ENCODE data around the gene HDGFL2. TPM values are rescaled to one million over a fixed set of nuclear protein-coding genes. Genes with fewer than 3 reads are reported as not detected.

The HDGFL2 gene
- total and polyA plus RNA-seq, 2 of the 8 experiments (the other 6 are each of a cell fraction or from before 2014, with no cell fraction given) = 31.1 to 106 TPM

DNA sequence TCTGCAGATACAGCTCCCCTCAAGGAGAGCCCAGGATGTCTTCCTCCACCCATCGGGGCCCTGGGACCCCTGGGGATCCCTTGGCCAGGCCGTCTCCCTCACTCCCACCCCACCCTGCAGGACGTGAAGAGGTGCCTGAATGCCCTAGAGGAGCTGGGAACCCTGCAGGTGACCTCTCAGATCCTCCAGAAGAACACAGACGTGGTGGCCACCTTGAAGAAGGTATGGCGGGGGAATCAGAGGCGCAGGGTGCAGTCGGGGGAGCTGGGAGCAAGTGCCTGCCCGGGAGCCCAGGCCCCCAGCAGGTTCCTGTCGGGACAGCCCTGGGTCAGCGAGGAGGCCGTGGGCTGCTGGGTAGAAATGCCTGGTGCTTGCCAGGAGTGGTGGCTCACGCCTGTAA is 26.6 kb downstream of the HDGFL2 start (continued):
- TF ChIP-seq, protein P1, sequence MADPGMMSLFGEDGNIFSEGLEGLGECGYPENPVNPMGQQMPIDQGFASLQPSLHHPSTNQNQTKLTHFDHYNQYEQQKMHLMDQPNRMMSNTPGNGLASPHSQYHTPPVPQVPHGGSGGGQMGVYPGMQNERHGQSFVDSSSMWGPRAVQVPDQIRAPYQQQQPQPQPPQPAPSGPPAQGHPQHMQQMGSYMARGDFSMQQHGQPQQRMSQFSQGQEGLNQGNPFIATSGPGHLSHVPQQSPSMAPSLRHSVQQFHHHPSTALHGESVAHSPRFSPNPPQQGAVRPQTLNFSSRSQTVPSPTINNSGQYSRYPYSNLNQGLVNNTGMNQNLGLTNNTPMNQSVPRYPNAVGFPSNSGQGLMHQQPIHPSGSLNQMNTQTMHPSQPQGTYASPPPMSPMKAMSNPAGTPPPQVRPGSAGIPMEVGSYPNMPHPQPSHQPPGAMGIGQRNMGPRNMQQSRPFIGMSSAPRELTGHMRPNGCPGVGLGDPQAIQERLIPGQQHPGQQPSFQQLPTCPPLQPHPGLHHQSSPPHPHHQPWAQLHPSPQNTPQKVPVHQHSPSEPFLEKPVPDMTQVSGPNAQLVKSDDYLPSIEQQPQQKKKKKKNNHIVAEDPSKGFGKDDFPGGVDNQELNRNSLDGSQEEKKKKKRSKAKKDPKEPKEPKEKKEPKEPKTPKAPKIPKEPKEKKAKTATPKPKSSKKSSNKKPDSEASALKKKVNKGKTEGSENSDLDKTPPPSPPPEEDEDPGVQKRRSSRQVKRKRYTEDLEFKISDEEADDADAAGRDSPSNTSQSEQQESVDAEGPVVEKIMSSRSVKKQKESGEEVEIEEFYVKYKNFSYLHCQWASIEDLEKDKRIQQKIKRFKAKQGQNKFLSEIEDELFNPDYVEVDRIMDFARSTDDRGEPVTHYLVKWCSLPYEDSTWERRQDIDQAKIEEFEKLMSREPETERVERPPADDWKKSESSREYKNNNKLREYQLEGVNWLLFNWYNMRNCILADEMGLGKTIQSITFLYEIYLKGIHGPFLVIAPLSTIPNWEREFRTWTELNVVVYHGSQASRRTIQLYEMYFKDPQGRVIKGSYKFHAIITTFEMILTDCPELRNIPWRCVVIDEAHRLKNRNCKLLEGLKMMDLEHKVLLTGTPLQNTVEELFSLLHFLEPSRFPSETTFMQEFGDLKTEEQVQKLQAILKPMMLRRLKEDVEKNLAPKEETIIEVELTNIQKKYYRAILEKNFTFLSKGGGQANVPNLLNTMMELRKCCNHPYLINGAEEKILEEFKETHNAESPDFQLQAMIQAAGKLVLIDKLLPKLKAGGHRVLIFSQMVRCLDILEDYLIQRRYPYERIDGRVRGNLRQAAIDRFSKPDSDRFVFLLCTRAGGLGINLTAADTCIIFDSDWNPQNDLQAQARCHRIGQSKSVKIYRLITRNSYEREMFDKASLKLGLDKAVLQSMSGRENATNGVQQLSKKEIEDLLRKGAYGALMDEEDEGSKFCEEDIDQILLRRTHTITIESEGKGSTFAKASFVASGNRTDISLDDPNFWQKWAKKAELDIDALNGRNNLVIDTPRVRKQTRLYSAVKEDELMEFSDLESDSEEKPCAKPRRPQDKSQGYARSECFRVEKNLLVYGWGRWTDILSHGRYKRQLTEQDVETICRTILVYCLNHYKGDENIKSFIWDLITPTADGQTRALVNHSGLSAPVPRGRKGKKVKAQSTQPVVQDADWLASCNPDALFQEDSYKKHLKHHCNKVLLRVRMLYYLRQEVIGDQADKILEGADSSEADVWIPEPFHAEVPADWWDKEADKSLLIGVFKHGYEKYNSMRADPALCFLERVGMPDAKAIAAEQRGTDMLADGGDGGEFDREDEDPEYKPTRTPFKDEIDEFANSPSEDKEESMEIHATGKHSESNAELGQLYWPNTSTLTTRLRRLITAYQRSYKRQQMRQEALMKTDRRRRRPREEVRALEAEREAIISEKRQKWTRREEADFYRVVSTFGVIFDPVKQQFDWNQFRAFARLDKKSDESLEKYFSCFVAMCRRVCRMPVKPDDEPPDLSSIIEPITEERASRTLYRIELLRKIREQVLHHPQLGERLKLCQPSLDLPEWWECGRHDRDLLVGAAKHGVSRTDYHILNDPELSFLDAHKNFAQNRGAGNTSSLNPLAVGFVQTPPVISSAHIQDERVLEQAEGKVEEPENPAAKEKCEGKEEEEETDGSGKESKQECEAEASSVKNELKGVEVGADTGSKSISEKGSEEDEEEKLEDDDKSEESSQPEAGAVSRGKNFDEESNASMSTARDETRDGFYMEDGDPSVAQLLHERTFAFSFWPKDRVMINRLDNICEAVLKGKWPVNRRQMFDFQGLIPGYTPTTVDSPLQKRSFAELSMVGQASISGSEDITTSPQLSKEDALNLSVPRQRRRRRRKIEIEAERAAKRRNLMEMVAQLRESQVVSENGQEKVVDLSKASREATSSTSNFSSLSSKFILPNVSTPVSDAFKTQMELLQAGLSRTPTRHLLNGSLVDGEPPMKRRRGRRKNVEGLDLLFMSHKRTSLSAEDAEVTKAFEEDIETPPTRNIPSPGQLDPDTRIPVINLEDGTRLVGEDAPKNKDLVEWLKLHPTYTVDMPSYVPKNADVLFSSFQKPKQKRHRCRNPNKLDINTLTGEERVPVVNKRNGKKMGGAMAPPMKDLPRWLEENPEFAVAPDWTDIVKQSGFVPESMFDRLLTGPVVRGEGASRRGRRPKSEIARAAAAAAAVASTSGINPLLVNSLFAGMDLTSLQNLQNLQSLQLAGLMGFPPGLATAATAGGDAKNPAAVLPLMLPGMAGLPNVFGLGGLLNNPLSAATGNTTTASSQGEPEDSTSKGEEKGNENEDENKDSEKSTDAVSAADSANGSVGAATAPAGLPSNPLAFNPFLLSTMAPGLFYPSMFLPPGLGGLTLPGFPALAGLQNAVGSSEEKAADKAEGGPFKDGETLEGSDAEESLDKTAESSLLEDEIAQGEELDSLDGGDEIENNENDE (IDR thresholded peaks at IDR 0.05; ENCODE audit: insufficient replicate concordance, low read length) = no peak
